NCI-H2029 treated with DMSO at 0.1 percent for 48 hours (cell line): ENCODE data around the gene DOCK1.
"Not testable (repeated sequence)": the region's sequence is repeated elsewhere in the genome, so short reads cannot be mapped to it uniquely, and the experiment has no call there.

ENCODE experiments used
- DNase-seq: peaks from one replicate; lab custom pipeline; 2025; lab: John Stamatoyannopoulos, UW

The DOCK1 gene

DNA sequence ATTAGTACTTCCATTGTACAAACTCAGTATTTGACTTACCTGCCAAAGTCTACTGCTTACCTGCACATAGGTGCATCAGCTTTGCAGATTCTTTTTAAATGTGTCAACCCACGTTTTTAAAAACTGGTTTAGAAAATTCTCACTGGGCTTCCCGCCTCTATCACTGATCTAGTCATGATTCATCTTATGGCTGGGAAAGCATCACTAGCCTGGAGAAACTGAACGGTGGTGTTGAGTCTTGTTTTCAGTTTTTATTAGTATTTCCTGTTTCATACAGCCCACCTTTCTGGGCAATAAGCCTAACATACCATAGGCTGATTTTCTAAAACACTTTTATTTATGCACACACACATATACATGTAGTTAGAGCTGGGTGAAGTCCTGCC lies 19.7 kb downstream of the DOCK1 start:
- no peak for DNase-seq

- no peak for DNase-seq
Observed at GRCh38 chr10:126926568-126926967, 21.3 kb downstream of the DOCK1 start.

DNA sequence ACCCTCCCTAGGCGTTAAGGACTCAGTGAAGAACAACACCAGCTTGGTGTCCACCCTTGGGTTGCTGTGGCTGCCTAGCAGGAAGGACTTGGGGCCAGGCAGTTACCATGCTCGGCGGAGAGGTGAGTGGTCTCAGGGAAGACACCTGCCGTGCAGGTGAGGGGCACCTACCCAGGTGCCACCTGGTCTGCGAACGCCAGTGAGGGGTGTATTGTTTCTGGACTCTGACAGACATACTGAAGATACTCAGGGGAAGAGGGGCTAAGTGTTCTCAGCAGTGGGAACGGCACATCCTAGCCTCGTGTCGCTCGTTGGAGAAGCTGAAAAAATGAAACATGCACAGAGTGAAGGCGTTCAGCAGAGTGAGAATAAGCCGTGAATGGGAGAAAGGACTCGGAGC lies 22.6 kb downstream of the DOCK1 start:
- no peak for DNase-seq

DNA sequence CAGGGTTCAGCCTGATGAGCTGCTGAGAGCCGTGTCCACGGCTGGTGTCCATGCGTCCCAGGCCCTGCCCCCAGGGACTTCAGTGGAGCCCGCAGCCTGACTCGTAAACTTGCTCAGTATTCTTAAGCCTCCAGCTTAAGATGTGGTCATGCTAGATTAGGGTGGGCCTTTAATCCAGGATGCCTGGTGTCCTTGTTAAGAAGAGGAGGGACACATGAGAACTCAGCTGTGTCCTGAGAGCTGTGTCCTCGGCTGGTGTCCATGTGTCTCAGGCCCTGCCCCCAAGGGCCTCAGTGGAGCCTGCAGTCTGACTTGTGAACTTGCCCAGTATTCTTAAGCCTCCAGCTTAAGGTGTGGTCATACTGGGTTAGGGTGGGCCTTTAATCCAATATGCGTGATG lies 23.0 kb downstream of the DOCK1 start:
- DNase-seq, result no peak

DNA sequence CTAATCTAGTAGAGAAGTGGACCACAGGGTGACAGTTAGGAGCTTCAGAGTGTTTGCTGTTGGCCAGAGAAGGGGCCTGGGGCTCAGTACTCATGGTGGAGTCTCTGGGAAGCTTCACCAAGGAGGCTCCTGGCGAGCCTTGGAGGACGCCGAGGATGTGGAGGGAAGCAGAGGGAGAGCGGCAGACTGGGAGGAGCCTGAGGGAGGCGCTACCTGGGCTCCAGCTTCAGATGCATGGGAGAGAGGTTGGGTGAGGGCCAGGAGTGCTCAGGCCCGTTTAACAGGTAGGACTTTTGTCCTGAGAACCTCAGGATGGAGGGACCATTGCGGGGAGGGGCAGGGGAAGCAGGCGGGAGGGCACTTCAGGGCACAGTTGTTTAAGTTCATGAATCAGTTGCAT lies 24.2 kb downstream of the DOCK1 start:
- no peak for DNase-seq

GRCh38 chr10:126930131-126930882 lies 25.1 kb downstream of the DOCK1 start:
- no peak for DNase-seq

GRCh38 chr10:126930883-126931503 lies 25.8 kb downstream of the DOCK1 start:
- no peak for DNase-seq

DNA sequence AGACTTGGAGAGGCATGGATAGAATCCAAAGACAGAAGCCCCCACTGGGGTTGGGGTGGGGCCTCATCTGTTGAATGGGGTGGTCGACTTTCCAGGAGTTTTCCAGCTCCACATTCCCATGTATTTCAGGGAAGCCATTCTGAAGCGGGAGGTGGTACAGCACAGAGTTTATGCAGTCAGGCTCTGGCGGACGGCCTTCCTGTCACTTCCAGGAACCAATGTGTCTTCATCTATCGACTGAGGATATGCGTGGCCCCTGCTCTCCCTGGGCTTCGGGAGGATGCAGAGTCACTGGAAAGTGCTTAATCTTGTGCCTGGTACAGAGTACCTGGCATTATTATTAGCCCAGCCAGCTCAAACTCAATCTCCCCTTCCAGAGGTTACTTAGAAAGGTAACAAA lies 26.3 kb downstream of the DOCK1 start:
- no peak for DNase-seq

GRCh38 chr10:126932516-126932915 lies 27.3 kb downstream of the DOCK1 start:
- no peak for DNase-seq

GRCh38 chr10:126933116-126933515 lies 27.9 kb downstream of the DOCK1 start:
- no peak for DNase-seq

GRCh38 chr10:126935263-126935946 lies 30.2 kb downstream of the DOCK1 start:
- no peak for DNase-seq

DNA sequence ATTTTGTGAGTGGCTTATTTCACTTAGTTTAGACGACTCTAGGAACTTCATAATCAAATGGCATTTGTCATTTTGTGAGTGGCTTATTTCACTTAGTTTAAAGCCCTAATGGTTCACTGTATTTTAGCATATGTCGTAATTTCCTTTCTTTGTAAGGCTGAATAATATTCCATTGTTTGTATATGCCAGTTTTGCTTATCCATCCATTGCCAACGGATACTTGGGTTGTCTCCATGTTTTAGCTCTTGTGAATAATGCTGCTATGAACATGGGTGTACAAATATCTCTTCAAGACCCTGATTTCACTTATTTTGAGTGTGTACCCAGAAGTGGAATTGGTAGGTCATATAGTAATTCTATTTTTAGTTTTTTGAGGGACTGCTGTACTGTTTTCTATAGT lies 31.8 kb downstream of the DOCK1 start:
- no peak for DNase-seq

DNA sequence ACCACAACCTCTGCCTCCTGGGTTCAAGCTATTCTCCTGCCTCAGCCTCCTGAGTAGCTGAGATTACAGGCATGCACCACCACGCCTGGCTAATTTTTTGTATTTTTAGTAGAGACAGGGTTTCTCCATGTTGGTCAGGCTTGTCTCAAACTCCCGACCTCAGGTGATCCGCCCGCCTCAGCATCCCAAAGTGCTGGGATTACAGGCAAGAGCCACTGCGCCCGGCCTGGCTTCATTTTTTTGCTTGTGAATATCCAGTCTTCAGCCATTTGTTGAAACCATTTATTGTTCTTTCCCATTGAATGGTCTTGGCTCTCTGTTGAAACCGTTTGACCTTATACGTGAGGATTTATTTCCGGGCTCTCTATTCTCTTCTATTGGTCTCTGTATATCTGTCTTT lies 32.9 kb downstream of the DOCK1 start:
- DNase-seq, result not testable (repeated sequence)

DNA sequence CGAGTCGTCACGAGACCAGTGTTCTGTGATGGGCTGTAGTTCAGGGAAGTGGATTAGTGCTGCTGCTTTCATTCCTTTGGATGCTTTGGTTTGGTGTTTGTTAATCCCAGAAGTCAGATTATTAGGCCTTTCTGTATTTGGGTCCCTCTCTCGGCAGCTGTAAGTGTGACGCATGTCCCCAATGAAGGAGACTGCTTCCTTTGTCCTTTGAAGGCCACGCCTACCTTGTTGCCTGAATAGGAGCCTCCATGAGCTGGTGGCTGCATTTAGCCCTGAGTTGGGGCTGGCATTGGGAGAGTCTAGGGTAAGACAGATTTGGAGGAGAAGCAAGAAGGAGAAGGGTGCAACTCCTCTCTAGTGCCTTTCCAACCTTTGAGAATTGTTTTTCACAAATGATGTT lies 34.5 kb downstream of the DOCK1 start:
- DNase-seq, result no peak

DNA sequence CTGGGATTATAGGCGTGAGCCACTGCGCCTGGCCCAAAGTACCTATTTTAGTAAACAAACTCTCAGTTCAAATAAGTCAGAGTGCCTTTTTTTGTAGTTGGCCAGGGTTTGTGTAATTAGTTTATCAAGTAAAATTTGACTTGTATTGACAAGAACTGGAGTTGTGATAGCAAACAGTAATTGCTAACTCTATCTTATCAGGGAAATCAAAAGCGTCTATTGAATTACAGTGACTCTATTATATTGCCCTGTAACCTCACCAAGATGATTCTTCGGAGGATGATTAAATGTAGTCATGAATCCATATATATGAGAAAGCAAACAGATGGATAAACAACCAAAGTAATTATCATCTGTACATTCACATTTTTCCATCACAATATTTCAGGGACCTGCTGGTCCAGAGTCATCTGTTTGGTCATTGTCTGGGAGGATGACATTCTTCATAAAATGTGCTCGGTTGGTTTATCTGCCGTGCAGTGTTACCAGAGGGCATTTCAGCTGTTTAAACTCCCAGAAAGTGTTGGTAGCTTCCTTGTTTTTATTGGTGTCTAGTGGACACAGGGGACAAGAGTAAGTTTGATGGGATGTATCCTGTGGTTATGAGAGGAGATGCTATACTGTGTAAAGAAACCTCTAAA lies 35.6 kb downstream of the DOCK1 start:
- no peak for DNase-seq

GRCh38 chr10:126944191-126944590 lies 39.0 kb downstream of the DOCK1 start:
- DNase-seq, result no peak

DNA sequence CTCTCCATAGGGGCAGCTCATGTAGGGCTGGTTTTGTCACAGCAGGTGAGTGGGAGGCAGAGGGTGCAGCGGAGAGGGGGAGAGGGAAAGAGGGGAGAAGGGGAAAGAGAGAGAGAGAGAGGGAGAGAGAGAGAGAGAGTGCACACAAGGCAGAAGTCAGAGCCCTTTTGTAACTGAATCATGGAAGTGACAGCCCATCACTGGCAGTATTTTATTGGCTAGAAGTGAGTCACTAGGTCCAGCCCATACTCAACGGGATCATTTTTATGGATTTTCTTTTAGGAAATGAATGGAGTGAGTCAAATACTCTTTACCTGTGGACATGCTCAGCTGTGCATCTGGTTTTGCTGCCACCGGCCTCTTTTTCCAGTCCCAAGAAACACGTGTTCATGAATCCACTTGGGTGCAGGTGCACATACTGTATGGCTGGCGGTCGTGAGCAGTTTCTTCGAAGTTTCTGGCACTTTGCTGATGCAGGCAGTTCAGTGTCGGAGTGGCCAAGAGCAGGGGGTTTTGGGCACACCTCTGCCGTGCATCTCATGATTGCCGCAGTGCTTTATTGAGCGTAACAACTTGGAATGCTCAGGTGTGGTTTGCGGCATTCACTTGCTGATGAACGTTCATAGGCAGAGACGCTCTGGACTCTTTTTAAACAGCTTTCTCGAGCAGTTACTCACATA lies 40.3 kb downstream of the DOCK1 start:
- no peak for DNase-seq

DNA sequence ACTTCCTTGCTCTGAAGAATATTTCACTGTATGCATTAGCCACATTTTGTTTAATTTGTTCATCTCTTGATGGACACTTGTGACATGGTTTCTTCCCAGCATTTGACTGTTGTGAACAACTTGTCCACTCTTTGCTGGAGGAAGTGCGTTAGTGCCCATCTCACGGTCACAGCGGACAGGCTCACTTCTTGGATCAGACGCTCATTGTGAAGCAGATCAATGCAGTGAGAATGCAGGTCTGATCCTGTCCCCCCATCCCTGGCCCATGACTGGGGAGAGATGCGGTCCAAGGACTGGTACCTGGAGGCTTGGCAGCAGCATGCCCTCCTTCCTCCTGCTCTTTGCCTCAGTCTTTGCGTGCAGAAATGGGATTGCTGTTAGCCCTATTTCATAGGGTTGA lies 41.5 kb downstream of the DOCK1 start:
- no peak for DNase-seq

- DNase-seq, result no peak
Observed at GRCh38 chr10:126948355-126949160, 43.3 kb downstream of the DOCK1 start.

DNA sequence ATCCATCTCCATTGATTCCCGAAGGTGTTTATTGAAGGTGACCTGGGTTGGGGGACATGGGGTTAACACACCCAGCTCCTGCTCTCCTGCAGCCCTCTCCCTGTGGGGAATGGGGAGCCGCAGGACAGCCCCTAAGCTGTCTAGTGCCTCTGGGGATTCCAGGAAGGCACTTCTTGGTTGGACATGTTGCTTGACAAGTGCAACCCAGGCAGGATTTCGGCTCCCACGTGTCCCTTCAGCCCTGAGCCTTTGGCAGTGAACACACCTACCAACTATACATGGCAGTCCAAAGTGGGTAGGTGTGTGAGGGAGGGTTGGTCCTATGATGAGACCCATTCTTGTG lies 43.9 kb downstream of the DOCK1 start:
- no peak for DNase-seq

DNA sequence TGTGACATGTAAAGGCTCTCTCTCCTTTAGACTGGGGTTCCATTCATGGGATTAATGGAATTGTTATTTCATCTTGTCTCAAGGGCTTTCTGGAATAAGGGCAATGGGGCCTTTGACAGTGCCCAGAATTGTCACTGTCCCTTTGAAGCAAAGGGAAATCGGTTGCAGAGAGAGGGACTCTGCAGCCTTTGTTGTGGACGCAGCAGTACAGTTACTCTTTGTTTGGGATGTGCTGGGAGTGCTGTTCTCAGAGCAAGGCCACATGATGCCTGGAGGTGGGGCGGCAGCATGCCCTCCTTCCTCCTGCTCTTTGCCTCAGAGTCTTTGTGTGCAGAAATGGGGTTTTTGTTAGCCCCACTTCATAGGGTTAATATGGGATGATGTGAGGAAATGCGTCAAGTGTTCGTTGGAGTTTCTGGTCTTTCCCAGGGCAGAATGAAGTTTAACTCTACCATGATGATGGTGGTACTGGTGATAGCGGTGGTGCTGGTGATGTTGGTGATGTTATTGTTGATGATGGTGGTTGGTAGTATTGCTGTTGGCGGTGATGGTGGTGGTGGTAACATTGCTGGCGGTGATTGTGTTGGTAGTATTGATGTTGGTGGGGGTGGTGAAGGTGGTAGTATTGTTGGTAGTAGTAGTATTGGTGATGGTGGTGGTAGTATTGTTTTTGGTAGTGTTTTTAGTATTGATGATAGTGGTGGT lies 45.3 kb downstream of the DOCK1 start:
- no peak for DNase-seq
